ENCODE measurements around the gene ANKS1B.
"Not testable (repeated sequence)": the region's sequence is repeated elsewhere in the genome, so short reads cannot be mapped to it uniquely, and the experiment has no call there.

ANKS1B gene

DNA sequence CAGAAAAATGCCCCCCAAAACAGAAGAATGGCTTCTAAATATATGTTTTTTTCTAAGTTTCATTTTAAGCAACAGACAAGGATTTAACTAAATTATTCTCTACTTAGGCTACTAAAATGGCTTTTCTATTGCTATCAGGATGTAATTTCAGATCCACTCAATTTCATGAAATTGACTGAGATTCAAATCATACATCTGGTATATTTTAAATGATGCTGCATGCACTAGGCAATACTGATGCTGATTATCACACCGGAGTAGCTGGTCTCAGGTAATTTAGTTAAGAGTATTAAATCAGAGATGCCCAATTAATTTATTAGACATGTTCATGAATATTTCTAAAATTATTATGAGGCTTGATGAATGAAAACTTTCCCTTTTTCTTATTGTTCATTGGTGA lies 1188.0 kb downstream of the ANKS1B start:
- H3K27ac ChIP-seq = no peak overlapping the region
- H3K4me3 ChIP-seq = no peak overlapping the region

GRCh38 chr12:98793121-98793520 lies 1191.6 kb downstream of the ANKS1B start:
- no peak overlapping the region for H3K27ac ChIP-seq
- H3K4me3 ChIP-seq = no peak overlapping the region

DNA sequence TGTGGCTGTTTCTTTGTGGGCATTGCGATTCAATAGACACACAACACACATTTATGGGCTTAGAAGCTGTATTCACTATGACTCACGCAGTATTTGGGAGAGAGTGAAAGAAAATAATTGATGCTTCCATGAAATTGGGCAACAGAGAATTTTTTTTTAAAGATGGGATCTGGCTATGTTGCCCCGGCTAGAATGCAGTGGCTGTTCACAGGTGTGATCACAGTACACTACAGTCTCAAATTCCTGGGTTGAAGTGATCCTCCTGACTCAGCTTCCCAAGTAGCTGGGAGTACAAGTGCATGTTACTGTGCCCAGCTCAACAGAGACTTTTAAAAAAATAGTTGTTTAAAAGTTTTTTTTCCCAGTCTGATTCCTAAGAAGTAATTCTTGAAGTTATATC lies 1193.3 kb downstream of the ANKS1B start:
- Histone ChIP-seq H3K4me3 (no peak overlapping the region), H3K27ac (no peak overlapping the region)

- no peak overlapping the region for H3K4me3 ChIP-seq
- H3K27ac ChIP-seq = no peak overlapping the region
These were observed 1196.3 kb downstream of the ANKS1B start for GRCh38 chr12:98788396-98788795.

DNA sequence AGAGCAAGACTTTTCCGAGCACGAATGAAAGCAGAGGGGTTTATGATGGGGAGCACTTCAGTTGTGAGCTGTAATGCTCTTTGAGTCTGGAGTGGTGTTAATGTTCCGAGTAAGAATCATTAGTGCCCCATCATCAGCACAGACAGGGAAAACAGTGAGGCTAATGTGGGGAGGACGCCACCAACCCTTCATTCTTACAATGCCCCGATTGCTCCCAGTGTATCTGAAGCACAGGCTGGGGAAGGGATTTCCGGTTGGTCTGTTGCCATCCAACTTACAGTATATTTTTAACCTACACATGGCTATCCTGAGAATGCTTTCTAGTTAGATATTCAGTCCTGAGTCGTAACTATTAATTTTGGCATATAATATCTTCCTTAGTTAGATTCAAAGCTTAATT lies 1198.1 kb downstream of the ANKS1B start:
- no peak overlapping the region for H3K27ac ChIP-seq

GRCh38 chr12:98783420-98783819 lies 1201.3 kb downstream of the ANKS1B start:
- no peak overlapping the region for H3K4me3 ChIP-seq
- H3K27ac ChIP-seq = no peak overlapping the region

More for the DNA sequence above, 1198.1 kb downstream of the ANKS1B start:
- H3K4me3 ChIP-seq = no peak overlapping the region

- no peak overlapping the region for H3K27ac ChIP-seq
- no peak overlapping the region for H3K4me3 ChIP-seq
These were observed 1204.5 kb downstream of the ANKS1B start for GRCh38 chr12:98780261-98780660.

DNA sequence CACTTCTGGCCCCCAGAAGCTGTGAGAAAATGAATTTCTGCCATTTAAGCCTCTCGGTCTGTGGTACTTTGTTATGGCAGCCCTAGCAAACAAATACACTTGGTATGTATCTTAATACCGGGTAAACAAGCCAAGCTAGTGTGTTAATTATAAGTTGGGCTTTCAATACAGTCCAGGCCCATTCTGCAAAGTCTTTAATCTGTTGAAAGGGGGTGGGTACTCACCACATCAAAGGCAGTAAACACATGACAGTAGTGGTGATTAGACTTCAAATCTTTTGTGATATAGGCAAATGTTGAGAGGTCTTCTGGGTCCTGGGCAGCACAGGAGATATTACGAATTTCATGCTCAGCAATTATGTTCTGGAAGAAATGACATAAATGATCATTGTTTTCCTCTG lies 1211.9 kb downstream of the ANKS1B start:
- H3K4me3 ChIP-seq = no peak overlapping the region
- no peak overlapping the region for H3K27ac ChIP-seq

DNA sequence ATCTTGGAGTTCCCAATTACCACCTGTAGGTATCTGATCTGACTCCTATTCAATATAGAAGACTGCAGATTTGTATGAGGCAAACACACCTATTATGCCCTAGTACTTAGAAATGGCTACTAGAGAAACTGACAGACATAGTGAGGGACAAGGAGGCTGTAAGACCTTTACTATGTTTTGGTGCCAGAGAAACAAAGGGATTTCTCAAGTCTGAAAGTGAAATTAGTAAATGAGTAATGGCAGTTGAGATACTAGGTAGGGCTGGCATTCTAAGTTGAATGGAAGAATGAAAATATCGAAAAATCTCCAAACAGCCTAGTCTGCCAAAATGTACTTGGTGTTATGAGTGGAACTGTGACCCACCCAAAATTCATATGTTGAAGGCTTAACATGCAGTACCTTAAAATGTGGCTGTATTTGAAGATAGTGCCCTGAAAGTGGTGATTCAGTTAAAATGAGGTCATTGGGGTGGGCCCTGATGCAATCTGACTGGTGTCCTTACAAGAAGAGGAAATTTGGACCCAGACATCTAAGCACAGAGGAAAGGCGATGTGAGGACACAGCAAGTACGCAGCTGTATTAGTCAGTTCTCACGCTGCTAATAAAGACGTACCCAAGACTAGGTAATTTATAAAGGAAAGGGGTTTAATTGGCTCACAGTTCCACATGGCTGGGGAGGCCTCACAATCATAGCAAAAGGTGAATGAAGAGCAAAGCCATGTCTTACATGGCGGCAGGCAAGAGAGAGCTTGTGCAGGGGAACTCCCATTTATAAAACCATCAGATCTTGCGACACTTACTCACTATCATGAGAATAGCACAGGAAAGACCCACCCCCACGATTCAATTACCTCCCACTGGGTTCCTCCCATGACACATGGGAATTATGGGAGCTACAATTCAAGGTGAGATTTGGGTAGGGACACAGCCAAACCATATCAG lies 1212.7 kb downstream of the ANKS1B start:
- Histone ChIP-seq H3K4me3 (no peak overlapping the region), H3K27ac (no peak overlapping the region)

DNA sequence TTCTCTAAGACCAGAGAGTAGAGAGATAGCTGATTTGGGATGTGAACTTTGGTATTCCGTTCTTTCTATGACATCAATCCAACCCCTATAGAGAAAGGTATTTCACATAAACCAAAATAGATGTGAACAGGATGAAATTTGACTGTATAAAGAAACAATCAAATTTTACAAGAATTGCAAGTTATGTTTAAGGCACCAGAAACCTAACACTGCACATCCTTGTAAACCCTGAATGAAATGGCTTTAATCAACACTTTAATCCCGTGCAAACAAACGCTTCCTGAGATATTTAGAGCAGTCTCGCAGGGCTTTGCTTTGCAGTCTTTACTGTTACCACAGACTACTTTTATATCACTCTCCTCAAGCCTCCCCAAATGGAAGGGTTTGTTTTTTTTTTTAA lies 1214.5 kb downstream of the ANKS1B start:
- Histone ChIP-seq H3K4me3 (no peak overlapping the region), H3K27ac (no peak overlapping the region)

DNA sequence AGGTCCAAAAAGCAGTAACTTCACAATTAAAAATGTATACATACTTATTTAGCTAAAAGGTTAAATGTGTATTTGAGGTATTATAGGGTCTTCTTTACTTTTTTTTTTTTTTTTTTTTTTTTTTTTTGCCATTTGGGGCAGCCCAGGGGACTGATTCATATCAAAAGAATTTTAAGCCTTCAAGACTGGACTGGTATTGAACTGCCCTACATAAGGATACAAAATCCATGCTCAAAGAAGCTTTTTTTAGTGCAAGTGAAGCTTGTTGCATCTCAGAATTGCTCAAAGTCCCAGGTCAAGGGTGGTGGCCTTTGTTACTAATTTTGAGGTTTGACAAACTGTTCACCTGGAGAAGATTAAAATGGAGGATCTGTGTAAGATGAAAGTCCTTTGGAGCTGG lies 1215.7 kb downstream of the ANKS1B start:
- Histone ChIP-seq H3K4me3 (no peak overlapping the region), H3K27ac (no peak overlapping the region)

- H3K4me3 ChIP-seq = no peak overlapping the region
- H3K27ac ChIP-seq = no peak overlapping the region
These were observed 1217.5 kb downstream of the ANKS1B start for GRCh38 chr12:98767248-98767647.

DNA sequence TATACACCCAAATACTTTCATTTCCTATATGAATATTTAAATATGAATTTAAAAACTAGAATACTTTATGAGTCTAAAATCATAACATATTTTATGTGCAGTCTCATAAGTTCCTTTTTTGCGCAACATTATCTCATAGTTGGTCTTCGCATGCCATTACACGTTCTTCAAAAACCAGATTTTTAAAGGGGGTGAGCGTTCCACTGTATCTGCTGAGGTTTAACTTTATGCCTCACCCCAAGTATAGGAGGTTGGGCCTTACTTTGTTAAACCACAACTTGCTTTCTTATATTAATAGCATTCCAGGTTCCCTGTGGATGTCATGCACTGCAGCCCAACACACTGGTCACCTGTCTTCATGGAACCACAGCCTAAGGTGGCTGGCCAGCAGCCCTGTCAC lies 1221.1 kb downstream of the ANKS1B start:
- Histone ChIP-seq H3K27ac (no peak overlapping the region), H3K4me3 (no peak overlapping the region)

GRCh38 chr12:98758331-98758730 lies 1226.4 kb downstream of the ANKS1B start:
- H3K27ac ChIP-seq = no peak overlapping the region

GRCh38 chr12:98757455-98757854 lies 1227.3 kb downstream of the ANKS1B start:
- Histone ChIP-seq H3K27ac (no peak overlapping the region), H3K4me3 (no peak overlapping the region)

More at GRCh38 chr12:98758331-98758730, 1226.4 kb downstream of the ANKS1B start:
- H3K4me3 ChIP-seq = no peak overlapping the region

GRCh38 chr12:98755855-98756254 lies 1228.9 kb downstream of the ANKS1B start:
- not testable (repeated sequence) for H3K4me3 ChIP-seq, H3K27ac ChIP-seq

- Histone ChIP-seq H3K27ac (peak overlapping the region in 2 of 21 experiments; percentile 7 to 61), H3K4me3 (no peak overlapping the region)
These were observed 1230.6 kb downstream of the ANKS1B start for GRCh38 chr12:98754095-98754494.

GRCh38 chr12:98752726-98753125 lies 1232.0 kb downstream of the ANKS1B start:
- H3K4me3 ChIP-seq = no peak overlapping the region
- no peak overlapping the region for H3K27ac ChIP-seq

GRCh38 chr12:98751580-98752115 lies 1233.1 kb downstream of the ANKS1B start:
- no peak overlapping the region for H3K27ac ChIP-seq
- H3K4me3 ChIP-seq = no peak overlapping the region

GRCh38 chr12:98750511-98750910 lies 1234.2 kb downstream of the ANKS1B start:
- Histone ChIP-seq H3K27ac (no peak overlapping the region), H3K4me3 (no peak overlapping the region)

DNA sequence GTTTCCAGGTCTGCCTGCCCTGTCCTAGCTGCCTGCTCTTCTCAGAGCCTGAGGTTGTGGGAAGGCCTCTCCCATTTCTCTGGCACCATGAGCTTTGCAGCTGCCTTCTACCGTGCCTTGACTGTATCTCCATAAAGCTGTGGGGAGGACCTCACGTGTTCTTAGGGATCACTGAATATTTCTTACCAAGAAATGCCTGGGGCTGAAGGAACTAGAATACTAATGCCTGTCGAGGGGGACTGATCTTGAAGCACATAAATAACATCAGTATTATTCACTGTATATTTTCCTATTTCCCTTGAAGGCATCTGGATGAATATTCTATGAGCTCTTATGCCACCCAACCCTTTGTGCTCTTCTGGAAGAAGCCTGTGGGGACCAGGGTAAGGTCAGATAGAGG lies 1236.3 kb downstream of the ANKS1B start:
- no peak overlapping the region for H3K27ac ChIP-seq
- H3K4me3 ChIP-seq = no peak overlapping the region
